Vagina (tissue), 2 donors: ENCODE results near the gene RPRD1B. TPM values are rescaled to one million over a fixed set of nuclear protein-coding genes. Genes with fewer than 3 reads are reported as not detected.

Experiments
- DNase-seq, 2 donors: peaks; one replicate each; pipeline ENCODE4 v3.0.0-alpha.2; 2017; ENCODE audit errors: extremely low spot score in 2 of 2
- H3K27ac ChIP-seq: fragments of 200-600 bp; sonication (generic); one replicate; pipeline ENCODE4 v1.5.1; 2019
- H3K27me3 ChIP-seq: fragments of 200-600 bp; sonication (generic); one replicate; pipeline ENCODE4 v1.5.1; 2019
- H3K36me3 ChIP-seq, 2 donors: fragments of 200-600 bp; sonication (generic); one replicate each; pipeline ENCODE4 v1.5.1; 2017 to 2019
- H3K4me1 ChIP-seq: fragments of 200-600 bp; sonication (generic); one replicate; pipeline ENCODE4 v1.5.1; 2019
- H3K4me3 ChIP-seq, 2 donors: fragments of 200-600 bp; sonication (generic); 1 replicate in 1 of 2; 2 replicates in 1 of 2; pipeline ENCODE4 v1.5.1; 2016 to 2019
- H3K9me3 ChIP-seq: fragments of 200-600 bp; sonication (generic); one replicate; pipeline ENCODE4 v1.5.1; 2019
- POLR2A ChIP-seq, 2 donors: fragments of 450-650 bp; IDR thresholded peaks; one replicate each; pipeline ENCODE4 v1.6.1; 2017; ENCODE audit warnings: antibody characterized with exemption in 2 of 2, mild to moderate bottlenecking in 2 of 2, moderate library complexity in 2 of 2
- POLR2AphosphoS5 ChIP-seq, 2 donors: sonication (generic); formaldehyde crosslinking; IDR thresholded peaks; one replicate each; pipeline ENCODE4 v1.9.0; 2017; ENCODE audit warnings: antibody characterized with exemption in 2 of 2, mild to moderate bottlenecking in 2 of 2, low read depth in 1 of 2; ENCODE audit not compliant: insufficient read depth in 1 of 2
- intact Hi-C: fragments of 100-400 bp; cut with DNase I; formaldehyde crosslinking; loops from one replicate; pipeline ENCODE4 v1.15.1; 2023
- total RNA-seq: library from RNA; depleted of rRNA; stranded (reverse); fragments of >200 nt; gene quantifications from one replicate; pipeline ENCODE4 v1.2.3, GENCODE V29; 2016
- TF ChIP-seq, protein P1 (sequence below), 3 experiments: fragments of 450-650 bp in 2 of 3; fragments of 200-600 bp in 1 of 3; sonication (generic) in 1 of 3; IDR thresholded peaks; one replicate each; pipeline ENCODE4 v1.5.1; 2017 to 2019; ENCODE audit warnings: antibody characterized with exemption in 3 of 3, mild to moderate bottlenecking in 2 of 3, moderate library complexity in 2 of 3

RPRD1B gene
- total RNA-seq, 1 donor from 2014 or later, result 23.8 TPM

DNA sequence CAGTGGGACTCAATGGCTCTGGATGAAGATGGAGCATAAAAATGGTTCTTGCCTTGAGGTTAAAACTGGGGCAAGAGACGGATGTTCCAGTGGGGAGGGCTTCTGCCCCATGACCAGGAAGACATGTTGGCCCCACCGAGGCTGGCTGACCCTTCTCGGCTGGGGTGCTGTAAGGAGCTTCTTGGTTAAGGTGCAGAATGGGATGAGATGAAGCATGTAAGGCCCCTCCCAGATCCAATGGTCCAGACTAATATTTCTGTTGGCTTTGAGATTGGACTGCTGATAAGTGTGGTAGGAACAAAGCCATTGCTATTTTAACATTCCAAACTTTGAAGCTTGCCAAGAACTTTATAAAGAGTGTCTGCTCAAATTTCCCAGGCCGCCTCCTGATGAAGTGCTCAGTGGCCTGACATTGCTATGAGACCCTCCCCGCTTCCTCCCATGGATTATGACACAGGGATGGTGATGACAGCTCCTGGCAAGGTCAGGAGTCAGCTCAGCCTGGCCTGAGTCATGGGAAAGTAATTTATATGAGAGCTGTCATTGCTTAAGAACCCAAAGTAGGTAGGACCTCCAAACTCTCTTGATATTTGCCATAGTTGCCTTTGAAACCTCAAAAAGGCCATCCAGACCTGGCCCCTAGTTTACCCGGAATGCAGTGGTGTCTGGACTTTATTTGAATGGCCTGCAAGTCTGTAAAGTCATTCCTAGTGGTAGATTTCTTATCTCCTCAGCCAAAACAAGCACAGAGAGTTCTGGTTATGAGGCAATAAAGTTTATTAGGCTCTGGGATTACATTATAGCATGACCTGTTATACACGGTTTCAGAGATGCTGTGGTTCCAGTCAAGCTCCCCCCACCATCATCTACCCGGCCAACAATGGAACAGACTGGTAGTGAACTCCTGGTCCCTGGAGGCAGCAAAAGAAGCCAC is 76.3 kb downstream of the RPRD1B start:
- Histone ChIP-seq H3K9me3 (no peaks in the 10 kb centered on the region), H3K27me3 (no peaks in the 10 kb centered on the region), H3K4me3 (no peak overlapping the region), H3K4me1 (peaks cover 35% of the 10 kb centered on the region), H3K36me3 (no peaks in the 10 kb centered on the region), H3K27ac (peak overlapping the region; percentile 43)
- intact Hi-C loops, result loop anchor here (2.0 to 5.0 kb wide), 2 partner anchors 33 to 239 kb away; no protein-coding TSS in a partner anchor
- TF ChIP-seq, protein P1, sequence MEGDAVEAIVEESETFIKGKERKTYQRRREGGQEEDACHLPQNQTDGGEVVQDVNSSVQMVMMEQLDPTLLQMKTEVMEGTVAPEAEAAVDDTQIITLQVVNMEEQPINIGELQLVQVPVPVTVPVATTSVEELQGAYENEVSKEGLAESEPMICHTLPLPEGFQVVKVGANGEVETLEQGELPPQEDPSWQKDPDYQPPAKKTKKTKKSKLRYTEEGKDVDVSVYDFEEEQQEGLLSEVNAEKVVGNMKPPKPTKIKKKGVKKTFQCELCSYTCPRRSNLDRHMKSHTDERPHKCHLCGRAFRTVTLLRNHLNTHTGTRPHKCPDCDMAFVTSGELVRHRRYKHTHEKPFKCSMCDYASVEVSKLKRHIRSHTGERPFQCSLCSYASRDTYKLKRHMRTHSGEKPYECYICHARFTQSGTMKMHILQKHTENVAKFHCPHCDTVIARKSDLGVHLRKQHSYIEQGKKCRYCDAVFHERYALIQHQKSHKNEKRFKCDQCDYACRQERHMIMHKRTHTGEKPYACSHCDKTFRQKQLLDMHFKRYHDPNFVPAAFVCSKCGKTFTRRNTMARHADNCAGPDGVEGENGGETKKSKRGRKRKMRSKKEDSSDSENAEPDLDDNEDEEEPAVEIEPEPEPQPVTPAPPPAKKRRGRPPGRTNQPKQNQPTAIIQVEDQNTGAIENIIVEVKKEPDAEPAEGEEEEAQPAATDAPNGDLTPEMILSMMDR (IDR thresholded peaks at IDR 0.05), result no peak
- peak; percentile 37 to 81 for TF ChIP-seq POLR2AphosphoS5 (IDR thresholded peaks at IDR 0.05; ENCODE audit: insufficient read depth in 1 of 2, low read depth in 1 of 2)
- DNase-seq, result peak in 1 of 2 donors; percentile 98

DNA sequence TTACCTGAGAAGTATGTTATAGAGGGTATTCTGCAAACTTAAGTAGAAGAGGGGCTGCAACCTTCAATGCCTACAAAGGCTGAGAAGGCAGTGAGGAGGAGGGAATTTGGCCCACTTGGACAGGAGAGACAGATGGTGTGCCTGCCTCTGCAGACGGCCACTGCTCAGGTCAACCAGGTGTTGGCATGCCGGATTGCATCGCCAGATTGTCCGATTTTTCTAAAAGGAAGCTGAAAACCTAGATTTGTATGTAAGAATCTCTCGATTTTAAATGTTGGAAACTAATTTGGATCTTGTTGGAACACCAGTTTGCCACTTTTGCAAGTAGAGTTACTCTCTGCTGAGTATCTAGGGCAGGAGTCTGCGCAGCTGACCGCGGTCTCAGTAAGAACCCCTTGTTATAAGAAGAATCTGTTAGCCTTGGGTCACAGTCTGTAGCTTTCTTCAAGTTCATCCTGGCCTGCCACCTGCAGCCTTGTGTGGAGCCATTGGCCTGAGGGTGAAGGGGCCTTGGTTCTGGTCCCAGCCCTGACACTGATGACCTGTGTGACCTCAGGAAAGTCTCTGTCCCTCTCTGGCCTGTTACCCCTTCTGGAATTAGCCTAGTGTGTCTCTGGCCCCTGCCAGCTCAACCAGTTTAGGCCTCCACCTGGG is 77.1 kb downstream of the RPRD1B start:
- TF ChIP-seq, protein P1 (IDR thresholded peaks at IDR 0.05), result no peak
- TF ChIP-seq POLR2AphosphoS5 (IDR thresholded peaks at IDR 0.05; ENCODE audit: insufficient read depth in 1 of 2, low read depth in 1 of 2), result no peak
- TF ChIP-seq POLR2A (IDR thresholded peaks at IDR 0.05), result no peak
- no peak overlapping the region for H3K4me3 ChIP-seq
- intact Hi-C loops, result loop anchor here (2.0 to 5.0 kb wide), 2 partner anchors 33 to 238 kb away; no protein-coding TSS in a partner anchor
- H3K36me3 ChIP-seq, result no peaks in the 10 kb centered on the region
- H3K27me3 ChIP-seq, result no peaks in the 10 kb centered on the region
- DNase-seq, result peak in 1 of 2 donors; percentile 93
- no peaks in the 10 kb centered on the region for H3K9me3 ChIP-seq
- peak overlapping the region; percentile 43 for H3K27ac ChIP-seq
- peaks cover 35% of the 10 kb centered on the region for H3K4me1 ChIP-seq

DNA sequence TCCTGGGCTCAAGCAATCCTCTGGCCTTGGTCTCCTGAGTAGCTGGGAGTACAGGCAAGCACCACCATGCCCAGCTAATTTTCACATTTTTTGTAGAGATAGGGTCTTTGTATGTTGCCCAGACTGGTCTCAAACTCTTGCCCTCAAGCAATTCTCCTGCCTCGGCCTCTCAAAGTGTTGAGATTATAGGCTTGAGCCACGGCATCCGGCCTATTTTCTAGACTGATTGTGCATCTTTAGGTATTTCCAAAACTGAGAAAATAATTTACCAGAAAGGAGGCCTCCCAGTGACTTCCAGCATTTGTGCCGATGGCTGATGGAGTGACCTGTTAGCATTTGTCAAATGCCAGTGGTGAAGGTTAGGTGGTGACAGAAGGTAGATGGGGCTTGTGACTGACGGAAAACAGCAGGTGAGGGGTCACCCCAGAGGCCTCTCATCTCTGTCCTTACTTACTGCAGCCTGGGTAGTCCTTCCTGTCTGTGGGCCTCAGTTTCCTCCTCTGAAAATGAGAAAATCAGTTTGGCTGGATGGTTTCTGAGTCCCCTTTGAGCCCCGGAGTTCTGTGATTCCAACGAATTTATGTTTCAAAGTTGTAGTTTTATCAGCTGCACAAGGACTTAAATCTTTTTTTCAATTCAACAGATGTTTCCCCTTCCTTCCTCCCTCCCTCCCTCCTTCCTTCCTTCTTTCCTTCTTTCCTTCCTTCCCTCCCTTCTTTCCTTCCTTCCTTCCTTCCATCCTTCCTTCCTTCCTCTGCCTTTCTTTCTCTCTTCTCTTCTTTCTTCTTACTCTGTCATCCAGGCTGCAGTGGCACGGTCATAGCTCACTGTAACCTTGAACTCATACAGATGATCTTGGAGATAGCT is 78.1 kb downstream of the RPRD1B start:
- Histone ChIP-seq H3K27ac (no peak overlapping the region), H3K27me3 (no peaks in the 10 kb centered on the region), H3K9me3 (no peaks in the 10 kb centered on the region), H3K4me3 (no peak overlapping the region), H3K36me3 (no peaks in the 10 kb centered on the region), H3K4me1 (peaks cover 35% of the 10 kb centered on the region)
- DNase-seq, result peak in 1 of 2 donors; percentile 84
- TF ChIP-seq, protein P1 (IDR thresholded peaks at IDR 0.05), result no peak
- TF ChIP-seq POLR2AphosphoS5 (IDR thresholded peaks at IDR 0.05; ENCODE audit: insufficient read depth in 1 of 2, low read depth in 1 of 2), result no peak
- no peak for TF ChIP-seq POLR2A (IDR thresholded peaks at IDR 0.05)
- intact Hi-C loops, result loop anchor here (2.0 to 5.0 kb wide), 2 partner anchors 34 to 237 kb away; no protein-coding TSS in a partner anchor

DNA sequence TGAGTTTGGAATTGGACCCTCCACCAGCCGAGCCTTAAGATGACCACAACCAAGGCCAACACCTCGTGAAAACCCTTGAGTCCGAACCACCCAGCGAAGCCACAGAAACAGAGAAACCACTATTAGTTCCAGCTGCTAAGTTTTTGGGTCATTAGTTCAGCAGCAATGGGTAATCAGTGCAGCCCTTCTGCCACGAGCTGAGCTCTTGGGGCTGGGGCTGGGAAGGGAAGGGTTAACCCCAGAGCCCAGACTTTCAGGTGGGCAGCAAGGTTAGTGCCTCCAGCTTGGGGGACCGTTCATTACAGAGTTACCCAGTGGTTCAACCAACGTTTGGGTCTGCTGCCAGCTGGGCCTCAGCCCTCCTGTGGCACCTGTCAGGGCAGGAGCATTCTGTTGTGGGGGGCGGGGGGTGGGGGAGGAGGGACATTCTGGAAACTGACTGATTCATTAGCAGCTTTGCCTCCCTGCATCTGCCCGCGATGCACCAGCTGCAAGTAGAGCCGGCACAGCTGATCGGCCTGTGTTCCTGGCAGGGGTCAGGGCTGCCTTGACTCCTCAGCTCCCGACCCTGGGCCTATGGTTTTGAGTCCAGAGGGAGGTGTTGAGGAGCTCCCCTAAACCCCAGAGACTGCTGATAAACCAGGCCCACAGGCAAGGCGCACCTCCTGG is 78.8 kb downstream of the RPRD1B start:
- peaks cover 35% of the 10 kb centered on the region for H3K4me1 ChIP-seq
- H3K27ac ChIP-seq, result no peak overlapping the region
- no peak overlapping the region for H3K4me3 ChIP-seq
- no peaks in the 10 kb centered on the region for H3K36me3 ChIP-seq
- TF ChIP-seq POLR2AphosphoS5 (IDR thresholded peaks at IDR 0.05; ENCODE audit: insufficient read depth in 1 of 2, low read depth in 1 of 2) (no peak), POLR2A (IDR thresholded peaks at IDR 0.05) (no peak)
- TF ChIP-seq, protein P1 (IDR thresholded peaks at IDR 0.05), result no peak
- no peaks in the 10 kb centered on the region for H3K9me3 ChIP-seq
- intact Hi-C loops, result loop anchor here (5.0 kb wide), 1 partner anchor 35 kb away; no protein-coding TSS in a partner anchor
- DNase-seq, result peak; percentile 78 to 90
- no peaks in the 10 kb centered on the region for H3K27me3 ChIP-seq
